ENCODE data around the gene NHERF2.

Gene NHERF2

DNA sequence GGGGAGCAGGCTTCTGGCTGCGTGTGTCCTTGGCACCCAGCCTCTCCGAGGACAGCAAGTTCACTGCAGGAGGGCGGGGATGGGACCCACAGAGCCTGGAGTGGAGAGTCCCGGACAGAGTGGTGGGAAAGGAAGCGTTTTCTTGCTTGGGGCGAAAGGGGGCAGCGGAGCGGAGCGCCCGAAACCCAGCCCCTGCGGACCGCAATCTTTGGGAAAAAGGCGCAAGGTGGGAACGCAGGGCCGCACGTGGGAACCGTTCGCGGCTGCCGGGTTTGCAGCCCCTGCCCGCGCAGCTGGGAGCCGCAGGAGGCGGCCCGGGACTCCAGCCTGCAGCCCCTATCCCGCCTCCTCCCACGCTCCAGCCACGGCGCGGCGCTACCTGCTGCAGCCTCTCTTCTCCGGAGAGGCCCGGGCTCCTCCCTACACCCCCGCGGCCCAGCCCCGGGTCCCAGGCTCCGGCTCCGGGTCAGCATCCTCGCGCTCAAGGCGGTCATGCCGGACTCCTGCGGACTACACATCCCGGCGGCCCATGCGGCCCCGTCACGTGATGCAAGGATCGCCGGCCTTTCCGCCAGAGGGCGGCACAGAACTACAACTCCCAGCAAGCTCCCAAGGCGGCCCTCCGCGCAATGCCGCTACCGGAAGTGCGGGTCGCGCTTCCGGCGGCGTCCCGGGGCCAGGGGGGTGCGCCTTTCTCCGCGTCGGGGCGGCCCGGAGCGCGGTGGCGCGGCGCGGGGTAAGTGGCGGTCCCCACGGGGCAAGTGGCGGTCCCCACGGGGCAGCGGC, 20.8 kb downstream of the NHERF2 start, which contains the start of the genes NTHL1 and TSC2:
NTHL1 (minus strand) TSS at position 505 of the 786 bp plus-strand sequence; CDS start at position 494, 11 bp downstream.
TSC2 (plus strand) TSS at position 656 of the 786 bp plus-strand sequence. CDS start 631 bp downstream, outside the sequence.
- peak; percentile 96 to 97 for DNase-seq (ENCODE audit: low read depth in 2 of 2)
- TF ChIP-seq, protein P1, sequence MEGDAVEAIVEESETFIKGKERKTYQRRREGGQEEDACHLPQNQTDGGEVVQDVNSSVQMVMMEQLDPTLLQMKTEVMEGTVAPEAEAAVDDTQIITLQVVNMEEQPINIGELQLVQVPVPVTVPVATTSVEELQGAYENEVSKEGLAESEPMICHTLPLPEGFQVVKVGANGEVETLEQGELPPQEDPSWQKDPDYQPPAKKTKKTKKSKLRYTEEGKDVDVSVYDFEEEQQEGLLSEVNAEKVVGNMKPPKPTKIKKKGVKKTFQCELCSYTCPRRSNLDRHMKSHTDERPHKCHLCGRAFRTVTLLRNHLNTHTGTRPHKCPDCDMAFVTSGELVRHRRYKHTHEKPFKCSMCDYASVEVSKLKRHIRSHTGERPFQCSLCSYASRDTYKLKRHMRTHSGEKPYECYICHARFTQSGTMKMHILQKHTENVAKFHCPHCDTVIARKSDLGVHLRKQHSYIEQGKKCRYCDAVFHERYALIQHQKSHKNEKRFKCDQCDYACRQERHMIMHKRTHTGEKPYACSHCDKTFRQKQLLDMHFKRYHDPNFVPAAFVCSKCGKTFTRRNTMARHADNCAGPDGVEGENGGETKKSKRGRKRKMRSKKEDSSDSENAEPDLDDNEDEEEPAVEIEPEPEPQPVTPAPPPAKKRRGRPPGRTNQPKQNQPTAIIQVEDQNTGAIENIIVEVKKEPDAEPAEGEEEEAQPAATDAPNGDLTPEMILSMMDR (IDR thresholded peaks at IDR 0.05; ENCODE audit: low read depth, low read length) = peak; percentile 32
- H3K4me3 ChIP-seq (replicated peaks in 1 of 2; ENCODE audit: low read depth in 2 of 2, low read length in 2 of 2) = peak within 1 kb of the TSS; percentile 80 to 82

- H3K4me3 ChIP-seq (replicated peaks in 1 of 2; ENCODE audit: low read depth in 2 of 2, low read length in 2 of 2) = peak overlapping the region; percentile 80 to 82
- TF ChIP-seq, protein P1 (IDR thresholded peaks at IDR 0.05; ENCODE audit: low read depth, low read length) = no peak
- no peak for DNase-seq (ENCODE audit: low read depth in 2 of 2)
These were observed 21.4 kb downstream of the NHERF2 start for GRCh38 chr16:2048116-2048543.

GRCh38 chr16:2053211-2053610, 26.5 kb downstream of the NHERF2 start:
- DNase-seq (ENCODE audit: low read depth in 2 of 2) = no peak
- H3K4me3 ChIP-seq (replicated peaks in 1 of 2; ENCODE audit: low read depth in 2 of 2, low read length in 2 of 2) = no peak overlapping the region
- TF ChIP-seq, protein P1 (IDR thresholded peaks at IDR 0.05; ENCODE audit: low read depth, low read length) = no peak

GRCh38 chr16:2053897-2054296, 27.2 kb downstream of the NHERF2 start:
- TF ChIP-seq, protein P1 (IDR thresholded peaks at IDR 0.05; ENCODE audit: low read depth, low read length) = no peak
- DNase-seq (ENCODE audit: low read depth in 2 of 2) = no peak
- H3K4me3 ChIP-seq (replicated peaks in 1 of 2; ENCODE audit: low read depth in 2 of 2, low read length in 2 of 2) = no peak overlapping the region

DNA sequence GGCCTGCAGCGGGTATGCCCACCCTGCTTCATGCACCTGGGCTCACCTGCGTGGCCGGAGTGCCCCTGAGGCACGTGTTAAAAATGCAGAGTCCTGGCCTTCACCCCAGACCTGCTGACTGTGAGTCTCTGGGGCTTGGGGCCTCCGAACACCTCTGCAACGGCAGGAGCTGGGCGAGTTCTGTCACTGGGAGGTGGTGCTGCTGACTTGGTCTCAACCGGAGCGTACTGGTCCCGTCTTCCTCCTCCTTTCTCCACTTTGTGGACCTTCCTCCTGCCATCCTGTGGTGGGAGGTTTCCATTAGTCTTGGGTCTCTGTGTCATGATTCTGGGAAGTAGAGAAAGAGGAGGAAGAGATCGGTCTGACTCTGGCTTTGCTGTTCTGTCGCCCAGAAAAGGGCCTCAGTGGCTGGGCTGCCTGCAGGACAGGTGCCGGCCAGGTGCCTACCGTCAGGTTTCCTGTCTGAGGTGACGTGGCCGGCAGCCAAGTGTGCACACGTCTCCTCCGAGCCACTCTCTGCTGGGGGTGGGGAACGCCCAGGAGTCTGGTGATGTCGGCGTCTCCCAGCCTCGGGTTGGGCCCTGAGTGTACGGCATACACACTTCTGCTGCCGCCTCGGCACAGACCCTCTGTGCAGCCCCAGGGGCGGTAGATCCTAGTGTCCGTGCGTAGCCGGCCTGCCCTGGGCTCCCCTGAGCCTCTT, 28.0 kb downstream of the NHERF2 start:
- TF ChIP-seq, protein P1 (IDR thresholded peaks at IDR 0.05; ENCODE audit: low read depth, low read length) = no peak
- no peak overlapping the region for H3K4me3 ChIP-seq (replicated peaks in 1 of 2; ENCODE audit: low read depth in 2 of 2, low read length in 2 of 2)
- no peak for DNase-seq (ENCODE audit: low read depth in 2 of 2)

GRCh38 chr16:2056077-2056476, 29.4 kb downstream of the NHERF2 start:
- H3K4me3 ChIP-seq (replicated peaks in 1 of 2; ENCODE audit: low read depth in 2 of 2, low read length in 2 of 2) = no peak overlapping the region
- TF ChIP-seq, protein P1 (IDR thresholded peaks at IDR 0.05; ENCODE audit: low read depth, low read length) = peak; percentile 37
- DNase-seq (ENCODE audit: low read depth in 2 of 2) = peak; percentile 18 to 45
